HEK293 (cell line): ENCODE data around the gene CENPI.

Experiments
- CTCF ChIA-PET: fragments of 350-600 bp; formaldehyde crosslinking; extraction: SDS; loops from one replicate; lab custom pipeline; 2021; ENCODE audit warnings: antibody characterized with exemption; lab: Yijun Ruan, JAX
- POLR2A ChIA-PET: fragments of 300-600 bp; formaldehyde crosslinking; extraction: SDS; loops from one replicate; lab custom pipeline; 2020; ENCODE audit warnings: antibody characterized with exemption, inconsistent platforms; lab: Yijun Ruan, JAX
- H3K27ac ChIP-seq: fragments of 200-500 bp; sonication (Bioruptor generic); 2 replicates; pipeline ENCODE4 v1.5.1; 2014; ENCODE audit warnings: low read depth, low read length, control low read depth, inconsistent platforms; ENCODE audit errors: extremely low read depth
- H3K36me3 ChIP-seq, 2 experiments: fragments of 200-500 bp in 1 of 2; sonication (Bioruptor generic) in 1 of 2; 1 replicate in 1 of 2; 2 replicates in 1 of 2; pipeline ENCODE4 v1.5.1; 2014 to 2017; ENCODE audit warnings: inconsistent platforms in 2 of 2, low read length in 2 of 2; ENCODE audit not compliant: control insufficient read depth in 2 of 2, insufficient read depth in 1 of 2
- H3K4me1 ChIP-seq: fragments of 200-500 bp; sonication (Bioruptor generic); 2 replicates; pipeline ENCODE4 v1.5.1; 2014; ENCODE audit warnings: mild to moderate bottlenecking, low read length, inconsistent platforms; ENCODE audit not compliant: control insufficient read depth, insufficient read depth
- H3K4me3 ChIP-seq: 2 replicates; pipeline ENCODE4 v1.5.1; 2011; ENCODE audit warnings: low read depth, mild to moderate bottlenecking, control low read depth, low read length, moderate library complexity
- H3K9me3 ChIP-seq: fragments of 200-500 bp; sonication (Bioruptor generic); 2 replicates; pipeline ENCODE4 v1.5.1; 2014; ENCODE audit warnings: low read depth, low read length, inconsistent platforms; ENCODE audit not compliant: control insufficient read depth, insufficient read depth
- GLI2 ChIP-seq: fragments of 450-650 bp; formaldehyde crosslinking; IDR thresholded peaks from 2 replicates; pipeline ENCODE4; 2017; ENCODE audit warnings: missing biosample characterization, missing genetic modification characterization, low read depth, borderline replicate concordance
- HIC1 ChIP-seq: fragments of 450-650 bp; formaldehyde crosslinking; IDR thresholded peaks from 2 replicates; pipeline ENCODE4 v1.5.1; 2016; ENCODE audit warnings: missing biosample characterization, missing genetic modification characterization
- MZF1 ChIP-seq: fragments of 450-650 bp; formaldehyde crosslinking; IDR thresholded peaks from 2 replicates; pipeline ENCODE4 v1.5.1; 2017; ENCODE audit warnings: missing biosample characterization, missing genetic modification characterization, borderline replicate concordance
- RBAK ChIP-seq: fragments of 450-650 bp; formaldehyde crosslinking; IDR thresholded peaks from 2 replicates; pipeline ENCODE4 v1.5.1; 2016; ENCODE audit warnings: missing biosample characterization, missing genetic modification characterization
- ZBTB11 ChIP-seq: fragments of 450-650 bp; formaldehyde crosslinking; conservative IDR thresholded peaks from 2 replicates; pipeline ENCODE4 v1.5.1; 2016; ENCODE audit warnings: low read depth, missing biosample characterization, missing genetic modification characterization
- ZBTB26 ChIP-seq: fragments of 450-650 bp; formaldehyde crosslinking; optimal IDR thresholded peaks from 2 replicates; pipeline ENCODE3; 2016; ENCODE audit warnings: missing biosample characterization, mild to moderate bottlenecking, missing genetic modification characterization
- ZBTB8A ChIP-seq: fragments of 450-650 bp; formaldehyde crosslinking; IDR thresholded peaks from 2 replicates; pipeline ENCODE4 v1.5.1; 2016; ENCODE audit warnings: missing biosample characterization, missing genetic modification characterization
- ZNF16 ChIP-seq: fragments of 450-650 bp; formaldehyde crosslinking; IDR thresholded peaks from 2 replicates; pipeline ENCODE4 v1.5.1; 2016; ENCODE audit warnings: low read depth, missing biosample characterization, missing genetic modification characterization
- ZNF274 ChIP-seq, 2 experiments: fragments of 200-500 bp in 1 of 2; fragments of 450-650 bp in 1 of 2; sonication (Bioruptor generic) in 1 of 2; formaldehyde crosslinking in 1 of 2; IDR thresholded peaks; 2 replicates each; pipeline versions ENCODE4 v1.5.1 to v1.6.1; 2014 to 2016; ENCODE audit warnings: borderline replicate concordance in 1 of 2, inconsistent platforms in 1 of 2, low read length in 1 of 2, missing biosample characterization in 1 of 2, missing genetic modification characterization in 1 of 2
- ZNF335 ChIP-seq: fragments of 450-650 bp; formaldehyde crosslinking; conservative IDR thresholded peaks from 2 replicates; pipeline ENCODE4 v1.5.1; 2016; ENCODE audit warnings: missing biosample characterization, missing genetic modification characterization
- ZNF391 ChIP-seq: fragments of 450-650 bp; formaldehyde crosslinking; IDR thresholded peaks from 2 replicates; pipeline ENCODE4 v1.5.1; 2016; ENCODE audit warnings: low read depth, missing biosample characterization, missing genetic modification characterization, borderline replicate concordance
- ZNF600 ChIP-seq: fragments of 450-650 bp; formaldehyde crosslinking; IDR thresholded peaks from 2 replicates; pipeline ENCODE4 v1.5.1; 2016; ENCODE audit warnings: missing biosample characterization, missing genetic modification characterization
- ZNF658 ChIP-seq: fragments of 450-650 bp; formaldehyde crosslinking; IDR thresholded peaks from 2 replicates; pipeline ENCODE4; 2016; ENCODE audit warnings: missing biosample characterization, missing genetic modification characterization
- ZNF776 ChIP-seq: fragments of 450-650 bp; formaldehyde crosslinking; IDR thresholded peaks from 2 replicates; pipeline ENCODE4 v1.5.0; 2017; ENCODE audit warnings: missing biosample characterization, missing genetic modification characterization, borderline replicate concordance

Gene CENPI

GRCh38 chrX:101108284-101108683, 10.3 kb downstream of the CENPI start (continued):
- TF ChIP-seq ZBTB11 (tag by site-specific recombination), result no peak
- TF ChIP-seq, all 188 proteins: peak for 0

GRCh38 chrX:101117701-101118100, 19.7 kb downstream of the CENPI start:
- CTCF ChIA-PET, result no interaction called here
- no peaks in the 10 kb centered on the region for H3K9me3 ChIP-seq
- TF ChIP-seq GLI2 (tag by site-specific recombination) (no peak), ZBTB26 (tag by site-specific recombination) (no peak), ZNF391 (tag by site-specific recombination) (no peak), ZNF658 (tag by site-specific recombination) (no peak), RBAK (tag by site-specific recombination) (no peak), HIC1 (no peak), ZNF600 (no peak), MZF1 (tag by site-specific recombination) (no peak), ZNF16 (tag by site-specific recombination) (no peak), ZNF335 (tag by site-specific recombination) (no peak), ZNF274 (IDR thresholded peaks at IDR 0.05; ENCODE audit: low read length) (no peak), ZNF274 (tag by site-specific recombination; IDR thresholded peaks at IDR 0.05; ENCODE audit: borderline replicate concordance) (no peak), ZBTB11 (tag by site-specific recombination) (no peak), ZNF776 (no peak), ZBTB8A (tag by site-specific recombination) (no peak)
- TF ChIP-seq, all 188 proteins: peak for 0
- no peak overlapping the region for H3K27ac ChIP-seq
- POLR2A ChIA-PET, result interaction anchor here (0.6 to 1.4 kb wide), 2 partner anchors 20 to 73 kb away, joined by 5 to 6 read pairs; partner anchors contain the start of gene CENPI
- peaks cover 39 to 50% of the 10 kb centered on the region in 2 experiments for H3K36me3 ChIP-seq
- no peaks in the 10 kb centered on the region for H3K4me1 ChIP-seq
- no peak overlapping the region for H3K4me3 ChIP-seq
